ENCODE data around the gene PIAS2.

DNA sequence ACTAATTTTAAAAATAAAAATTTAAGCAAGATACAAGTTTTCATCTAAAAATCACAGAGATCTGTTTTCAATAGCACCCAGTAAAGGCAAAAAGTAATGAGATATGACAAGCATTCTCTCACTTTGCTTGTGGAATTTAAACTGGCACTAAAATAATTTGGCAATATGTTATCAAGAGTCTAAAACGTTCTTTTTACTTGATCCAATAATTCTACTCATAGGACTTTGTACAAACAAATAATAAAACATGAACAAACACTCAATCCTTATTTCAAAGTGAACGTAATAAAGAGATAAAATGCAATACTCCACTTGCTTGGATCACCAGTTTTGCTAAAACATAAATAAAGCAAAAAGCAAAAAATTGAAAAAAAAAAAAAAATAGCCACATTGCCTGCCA lies 30.4 kb downstream of the PIAS2 start:
- no peak for TF ChIP-seq RXRB (CRISPR knock-in tag; IDR thresholded peaks at IDR 0.05; ENCODE audit: borderline replicate concordance)
- no peak for TF ChIP-seq PHF5A (CRISPR knock-in tag; IDR thresholded peaks at IDR 0.05; ENCODE audit: low read depth, unreplicated experiment)
- TF ChIP-seq ZNF598 (CRISPR knock-in tag; IDR thresholded peaks at IDR 0.05; ENCODE audit: borderline replicate concordance) = no peak
- TF ChIP-seq, protein P1, sequence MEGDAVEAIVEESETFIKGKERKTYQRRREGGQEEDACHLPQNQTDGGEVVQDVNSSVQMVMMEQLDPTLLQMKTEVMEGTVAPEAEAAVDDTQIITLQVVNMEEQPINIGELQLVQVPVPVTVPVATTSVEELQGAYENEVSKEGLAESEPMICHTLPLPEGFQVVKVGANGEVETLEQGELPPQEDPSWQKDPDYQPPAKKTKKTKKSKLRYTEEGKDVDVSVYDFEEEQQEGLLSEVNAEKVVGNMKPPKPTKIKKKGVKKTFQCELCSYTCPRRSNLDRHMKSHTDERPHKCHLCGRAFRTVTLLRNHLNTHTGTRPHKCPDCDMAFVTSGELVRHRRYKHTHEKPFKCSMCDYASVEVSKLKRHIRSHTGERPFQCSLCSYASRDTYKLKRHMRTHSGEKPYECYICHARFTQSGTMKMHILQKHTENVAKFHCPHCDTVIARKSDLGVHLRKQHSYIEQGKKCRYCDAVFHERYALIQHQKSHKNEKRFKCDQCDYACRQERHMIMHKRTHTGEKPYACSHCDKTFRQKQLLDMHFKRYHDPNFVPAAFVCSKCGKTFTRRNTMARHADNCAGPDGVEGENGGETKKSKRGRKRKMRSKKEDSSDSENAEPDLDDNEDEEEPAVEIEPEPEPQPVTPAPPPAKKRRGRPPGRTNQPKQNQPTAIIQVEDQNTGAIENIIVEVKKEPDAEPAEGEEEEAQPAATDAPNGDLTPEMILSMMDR (CRISPR knock-in tag; IDR thresholded peaks at IDR 0.05) = no peak
- no peak for TF ChIP-seq ZNF317 (CRISPR knock-in tag; IDR thresholded peaks at IDR 0.05)
- TF ChIP-seq POLR2AphosphoS5 (IDR thresholded peaks at IDR 0.05; ENCODE audit: low read depth, low read length) = no peak
- TF ChIP-seq, protein P2, sequence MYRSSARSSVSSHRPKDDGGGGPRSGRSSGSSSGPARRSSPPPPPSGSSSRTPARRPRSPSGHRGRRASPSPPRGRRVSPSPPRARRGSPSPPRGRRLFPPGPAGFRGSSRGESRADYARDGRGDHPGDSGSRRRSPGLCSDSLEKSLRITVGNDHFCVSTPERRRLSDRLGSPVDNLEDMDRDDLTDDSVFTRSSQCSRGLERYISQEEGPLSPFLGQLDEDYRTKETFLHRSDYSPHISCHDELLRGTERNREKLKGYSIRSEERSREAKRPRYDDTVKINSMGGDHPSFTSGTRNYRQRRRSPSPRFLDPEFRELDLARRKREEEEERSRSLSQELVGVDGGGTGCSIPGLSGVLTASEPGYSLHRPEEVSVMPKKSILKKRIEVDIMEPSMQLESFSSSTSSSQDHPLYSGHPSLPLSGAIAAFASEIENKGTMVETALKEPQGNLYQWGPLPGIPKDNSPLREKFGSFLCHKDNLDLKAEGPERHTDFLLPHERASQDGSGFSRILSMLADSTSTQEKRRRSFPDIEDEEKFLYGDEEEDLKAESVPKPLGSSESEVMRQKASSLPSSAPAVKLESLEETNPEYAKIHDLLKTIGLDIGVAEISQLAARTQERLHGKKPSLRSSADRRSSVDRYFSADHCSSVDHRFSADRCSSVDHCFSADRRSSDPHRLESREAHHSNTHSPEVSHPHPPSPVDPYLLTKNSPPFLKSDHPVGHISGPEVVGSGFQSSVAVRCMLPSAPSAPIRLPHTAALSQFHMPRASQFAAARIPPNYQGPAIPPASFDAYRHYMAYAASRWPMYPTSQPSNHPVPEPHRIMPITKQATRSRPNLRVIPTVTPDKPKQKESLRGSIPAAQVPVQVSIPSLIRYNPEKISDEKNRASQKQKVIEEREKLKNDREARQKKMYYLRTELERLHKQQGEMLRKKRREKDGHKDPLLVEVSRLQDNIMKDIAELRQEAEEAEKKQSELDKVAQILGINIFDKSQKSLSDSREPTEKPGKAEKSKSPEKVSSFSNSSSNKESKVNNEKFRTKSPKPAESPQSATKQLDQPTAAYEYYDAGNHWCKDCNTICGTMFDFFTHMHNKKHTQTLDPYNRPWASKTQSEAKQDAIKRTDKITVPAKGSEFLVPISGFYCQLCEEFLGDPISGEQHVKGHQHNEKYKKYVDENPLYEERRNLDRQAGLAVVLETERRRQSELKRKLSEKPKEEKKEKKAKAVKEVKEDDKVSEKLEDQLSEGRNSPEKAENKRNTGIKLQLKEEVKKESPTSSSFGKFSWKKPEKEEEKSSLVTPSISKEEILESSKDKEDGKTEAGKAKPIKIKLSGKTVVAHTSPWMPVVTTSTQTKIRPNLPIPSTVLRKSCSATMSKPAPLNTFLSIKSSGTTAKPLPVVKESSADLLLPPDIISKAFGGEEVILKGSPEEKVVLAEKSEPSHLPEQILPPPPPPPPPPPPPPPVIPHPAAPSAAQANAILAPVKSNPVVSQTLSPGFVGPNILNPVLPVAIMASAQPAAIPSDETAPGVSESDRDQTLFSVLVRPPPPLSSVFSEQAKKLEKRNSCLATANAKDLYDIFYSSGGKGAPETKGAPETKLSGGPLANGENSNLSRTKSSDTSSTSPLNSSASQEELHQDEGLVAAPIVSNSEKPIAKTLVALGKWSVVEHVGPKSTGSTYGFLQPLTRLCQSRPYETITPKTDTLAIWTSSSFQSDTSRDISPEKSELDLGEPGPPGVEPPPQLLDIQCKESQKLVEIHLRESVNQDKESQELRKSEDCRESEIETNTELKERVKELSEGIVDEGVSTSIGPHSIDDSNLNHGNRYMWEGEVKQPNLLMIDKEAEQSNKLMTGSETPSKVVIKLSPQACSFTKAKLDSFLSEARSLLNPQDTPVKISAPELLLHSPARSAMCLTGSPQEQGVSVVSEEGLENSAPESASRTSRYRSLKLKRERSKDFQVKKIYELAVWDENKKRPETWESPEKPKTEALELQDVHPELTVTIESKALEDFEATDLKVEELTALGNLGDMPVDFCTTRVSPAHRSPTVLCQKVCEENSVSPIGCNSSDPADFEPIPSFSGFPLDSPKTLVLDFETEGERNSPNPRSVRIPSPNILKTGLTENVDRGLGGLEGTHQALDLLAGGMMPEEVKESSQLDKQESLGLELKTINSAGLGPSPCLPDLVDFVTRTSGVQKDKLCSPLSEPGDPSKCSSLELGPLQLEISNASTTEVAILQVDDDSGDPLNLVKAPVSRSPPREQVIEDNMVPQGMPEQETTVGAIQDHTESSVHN (CRISPR knock-in tag; IDR thresholded peaks at IDR 0.05) = no peak
- no peak for TF ChIP-seq SP1 (IDR thresholded peaks at IDR 0.05)
- TF ChIP-seq SP1 (CRISPR knock-in tag; IDR thresholded peaks at IDR 0.05) = no peak
- TF ChIP-seq ZNF879 (CRISPR knock-in tag; IDR thresholded peaks at IDR 0.05) = no peak
- no peak for TF ChIP-seq PHF8 (CRISPR knock-in tag; IDR thresholded peaks at IDR 0.05)
- TF ChIP-seq SYNCRIP (IDR thresholded peaks at IDR 0.05; ENCODE audit: insufficient read depth, low read depth, low read length) = no peak
- TF ChIP-seq GATA4 (IDR thresholded peaks at IDR 0.05; ENCODE audit: borderline replicate concordance, low read depth) = no peak
- TF ChIP-seq MYC (CRISPR knock-in tag; IDR thresholded peaks at IDR 0.05; ENCODE audit: borderline replicate concordance) = no peak
- no peak for TF ChIP-seq JUN (CRISPR knock-in tag; IDR thresholded peaks at IDR 0.05)
